Measurements from ENCODE around the gene STAC3. TPM values are rescaled to one million over a fixed set of nuclear protein-coding genes. Genes with fewer than 3 reads are reported as not detected.

Gene STAC3
- total RNA-seq, 1 experiment from 2014 or later, result 2.2 TPM

DNA sequence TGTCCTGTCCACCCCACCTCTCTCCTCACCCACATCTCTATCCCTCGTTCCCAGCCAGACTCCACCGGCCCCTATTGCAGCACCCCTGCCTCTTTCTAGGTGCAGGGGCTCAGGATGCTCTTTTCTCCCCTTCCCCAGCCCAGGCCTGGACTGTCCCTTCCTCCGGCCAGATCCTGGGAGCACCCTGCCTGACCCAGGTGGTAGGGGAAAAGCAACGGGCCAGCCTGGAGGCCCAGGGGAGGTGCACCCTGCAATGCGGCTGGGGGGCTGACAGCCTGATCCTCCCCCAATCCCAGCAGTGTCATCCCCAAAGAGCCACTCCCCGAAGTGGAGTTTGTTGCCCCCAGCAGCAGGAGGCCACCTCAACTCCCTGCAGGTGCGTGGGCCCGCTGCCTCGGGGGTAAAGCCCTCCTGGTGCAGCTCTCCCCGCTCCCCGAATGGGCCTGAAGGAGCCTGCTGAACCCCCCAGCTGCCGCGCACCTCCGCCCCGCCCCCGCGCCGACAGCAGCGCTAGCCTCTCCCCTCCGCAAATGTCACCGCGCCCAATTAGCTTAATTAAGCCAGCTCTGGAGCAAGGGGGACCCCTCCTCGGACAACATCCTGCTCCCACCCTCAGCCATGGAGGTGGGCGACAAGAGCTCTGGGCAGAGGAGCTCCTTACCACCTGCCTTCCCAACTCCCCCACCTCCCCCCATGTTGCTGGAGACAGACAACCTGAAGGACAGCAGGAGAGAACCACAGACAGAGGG lies 29.6 kb downstream of the STAC3 start:
- no peak for TF ChIP-seq EZH2 (IDR thresholded peaks at IDR 0.05; ENCODE audit: low read depth)
- TF ChIP-seq, protein P1, sequence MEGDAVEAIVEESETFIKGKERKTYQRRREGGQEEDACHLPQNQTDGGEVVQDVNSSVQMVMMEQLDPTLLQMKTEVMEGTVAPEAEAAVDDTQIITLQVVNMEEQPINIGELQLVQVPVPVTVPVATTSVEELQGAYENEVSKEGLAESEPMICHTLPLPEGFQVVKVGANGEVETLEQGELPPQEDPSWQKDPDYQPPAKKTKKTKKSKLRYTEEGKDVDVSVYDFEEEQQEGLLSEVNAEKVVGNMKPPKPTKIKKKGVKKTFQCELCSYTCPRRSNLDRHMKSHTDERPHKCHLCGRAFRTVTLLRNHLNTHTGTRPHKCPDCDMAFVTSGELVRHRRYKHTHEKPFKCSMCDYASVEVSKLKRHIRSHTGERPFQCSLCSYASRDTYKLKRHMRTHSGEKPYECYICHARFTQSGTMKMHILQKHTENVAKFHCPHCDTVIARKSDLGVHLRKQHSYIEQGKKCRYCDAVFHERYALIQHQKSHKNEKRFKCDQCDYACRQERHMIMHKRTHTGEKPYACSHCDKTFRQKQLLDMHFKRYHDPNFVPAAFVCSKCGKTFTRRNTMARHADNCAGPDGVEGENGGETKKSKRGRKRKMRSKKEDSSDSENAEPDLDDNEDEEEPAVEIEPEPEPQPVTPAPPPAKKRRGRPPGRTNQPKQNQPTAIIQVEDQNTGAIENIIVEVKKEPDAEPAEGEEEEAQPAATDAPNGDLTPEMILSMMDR (conservative IDR thresholded peaks at IDR 0.05), result no peak
- no TSS peak for BruUV-seq (replicated peaks)

GRCh38 chr12:57220770-57221168 lies 30.2 kb downstream of the STAC3 start:
- intact Hi-C loops (cut with micrococcal nuclease; ENCODE audit: unreplicated experiment), result no loop called here
- CTCF ChIA-PET, result no interaction called here
- no peaks in the 10 kb centered on the region for H3K36me3 ChIP-seq (ENCODE audit: low read depth)
- DNase-seq, result no peak
- POLR2A ChIA-PET (ENCODE audit: unreplicated experiment), result no interaction called here
- no peaks in the 10 kb centered on the region for H3K9me3 ChIP-seq (ENCODE audit: insufficient read depth, low read depth)
- BruUV-seq (replicated peaks), result no TSS peak
- H3K4me1 ChIP-seq (replicated peaks; ENCODE audit: insufficient read depth), result peaks cover 11% of the 10 kb centered on the region; the same call in 1 of the 2 replicates
- H2AFZ ChIP-seq, result no peak overlapping the region
- no peak overlapping the region for H3K4me2 ChIP-seq
- H3F3A ChIP-seq (ENCODE audit: insufficient read depth, low read depth), result peaks cover 1% of the 10 kb centered on the region; the same call in 1 of the 2 replicates
- no peaks in the 10 kb centered on the region for H3K9me2 ChIP-seq (ENCODE audit: insufficient read depth)
- no peak overlapping the region for H3K4me3 ChIP-seq
- no peak for TF ChIP-seq EZH2 (IDR thresholded peaks at IDR 0.05; ENCODE audit: low read depth)
- TF ChIP-seq, protein P1 (conservative IDR thresholded peaks at IDR 0.05), result no peak
- H3K27ac ChIP-seq, result no peak overlapping the region
- H3K27me3 ChIP-seq (ENCODE audit: insufficient read depth, low read depth), result no peaks in the 10 kb centered on the region
- H3K79me2 ChIP-seq (ENCODE audit: low read depth), result no peaks in the 10 kb centered on the region
- H4K20me1 ChIP-seq (ENCODE audit: insufficient read depth), result peaks cover 6% of the 10 kb centered on the region; the same call in 1 of the 2 replicates

More for the DNA sequence above, 29.6 kb downstream of the STAC3 start:
- peaks cover 11% of the 10 kb centered on the region; the same call in 1 of the 2 replicates for H3K4me1 ChIP-seq (replicated peaks; ENCODE audit: insufficient read depth)
- H4K20me1 ChIP-seq (ENCODE audit: insufficient read depth), result peaks cover 6% of the 10 kb centered on the region; the same call in 1 of the 2 replicates
- ChIA-PET POLR2A (ENCODE audit: unreplicated experiment) (no interaction called here), CTCF (no interaction called here)
- H3K9me3 ChIP-seq (ENCODE audit: insufficient read depth, low read depth), result no peaks in the 10 kb centered on the region
- H3K79me2 ChIP-seq (ENCODE audit: low read depth), result no peaks in the 10 kb centered on the region
- DNase-seq, result no peak
- no peak overlapping the region for H3K4me3 ChIP-seq
- no peaks in the 10 kb centered on the region for H3K27me3 ChIP-seq (ENCODE audit: insufficient read depth, low read depth)
- no peak overlapping the region for H2AFZ ChIP-seq
- H3F3A ChIP-seq (ENCODE audit: insufficient read depth, low read depth), result no peaks in the 10 kb centered on the region
- H3K36me3 ChIP-seq (ENCODE audit: low read depth), result no peaks in the 10 kb centered on the region
- H3K9me2 ChIP-seq (ENCODE audit: insufficient read depth), result no peaks in the 10 kb centered on the region
- intact Hi-C loops (cut with micrococcal nuclease; ENCODE audit: unreplicated experiment), result no loop called here
- no peak overlapping the region for H3K27ac ChIP-seq
- H3K4me2 ChIP-seq, result no peak overlapping the region

DNA sequence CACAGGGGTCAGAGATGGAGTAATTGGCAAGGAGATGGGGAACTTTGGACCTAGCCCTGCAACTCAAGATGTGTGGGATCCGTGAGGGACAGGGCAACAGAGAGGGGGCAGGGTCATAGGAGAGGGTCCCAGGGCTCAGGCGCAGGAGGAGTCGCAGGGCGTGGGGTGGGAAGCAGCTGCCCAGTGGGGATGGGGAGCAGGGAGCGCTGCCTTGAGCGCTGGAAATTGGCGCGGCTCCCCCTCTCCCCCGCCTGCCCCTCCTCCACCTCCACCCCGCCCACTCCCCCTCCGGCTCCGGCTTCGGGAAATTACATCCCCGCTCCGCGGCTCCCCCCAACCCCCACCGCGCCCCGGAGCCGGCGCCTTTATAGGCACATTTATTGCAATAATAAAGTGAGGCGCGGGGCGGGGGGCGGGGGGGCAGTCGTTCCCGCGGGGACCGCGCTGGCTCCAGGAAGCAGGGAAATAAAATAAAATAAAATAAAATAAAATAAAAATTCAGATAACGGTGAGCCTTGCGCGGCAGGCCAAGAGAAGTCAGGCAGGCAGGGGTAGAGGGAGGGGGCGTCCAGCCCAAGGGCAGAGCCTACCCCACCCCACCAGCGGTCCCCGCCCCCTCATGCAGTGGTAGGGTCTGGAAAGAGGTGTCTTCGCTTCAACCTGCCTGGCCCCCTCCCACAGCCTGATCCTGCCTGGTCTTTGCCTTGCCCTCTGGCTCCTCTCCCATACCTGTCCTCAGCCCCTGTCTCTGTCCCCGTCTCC lies 30.8 kb downstream of the STAC3 start:
- ChIA-PET POLR2A (ENCODE audit: unreplicated experiment) (no interaction called here), CTCF (no interaction called here)
- Histone ChIP-seq H3K9me2 (ENCODE audit: insufficient read depth) (no peaks in the 10 kb centered on the region), H2AFZ (no peak overlapping the region), H3K4me2 (no peak overlapping the region), H3F3A (ENCODE audit: insufficient read depth, low read depth) (peaks cover 6% of the 10 kb centered on the region; the same call in 1 of the 2 replicates), H3K4me1 (replicated peaks; ENCODE audit: insufficient read depth) (peaks cover 11% of the 10 kb centered on the region; the same call in 1 of the 2 replicates), H3K79me2 (ENCODE audit: low read depth) (no peaks in the 10 kb centered on the region), H4K20me1 (ENCODE audit: insufficient read depth) (peaks cover 6% of the 10 kb centered on the region; the same call in 1 of the 2 replicates), H3K36me3 (ENCODE audit: low read depth) (no peaks in the 10 kb centered on the region), H3K27ac (no peak overlapping the region), H3K4me3 (no peak overlapping the region), H3K27me3 (ENCODE audit: insufficient read depth, low read depth) (no peaks in the 10 kb centered on the region), H3K9me3 (ENCODE audit: insufficient read depth, low read depth) (no peaks in the 10 kb centered on the region)
- TF ChIP-seq, protein P1 (conservative IDR thresholded peaks at IDR 0.05), result no peak
- no peak for TF ChIP-seq EZH2 (IDR thresholded peaks at IDR 0.05; ENCODE audit: low read depth)
- BruUV-seq (replicated peaks), result no TSS peak
- no peak for DNase-seq
- intact Hi-C loops (cut with micrococcal nuclease; ENCODE audit: unreplicated experiment), result no loop called here

Data from PC-9 (cell line).